ENCODE data around the gene NEDD4L. TPM values are rescaled to one million over a fixed set of nuclear protein-coding genes. Genes with fewer than 3 reads are reported as not detected.

The NEDD4L gene
- total RNA-seq, 4 donors from 2014 or later: 22.7 to 39.9 (median 34.7) TPM

DNA sequence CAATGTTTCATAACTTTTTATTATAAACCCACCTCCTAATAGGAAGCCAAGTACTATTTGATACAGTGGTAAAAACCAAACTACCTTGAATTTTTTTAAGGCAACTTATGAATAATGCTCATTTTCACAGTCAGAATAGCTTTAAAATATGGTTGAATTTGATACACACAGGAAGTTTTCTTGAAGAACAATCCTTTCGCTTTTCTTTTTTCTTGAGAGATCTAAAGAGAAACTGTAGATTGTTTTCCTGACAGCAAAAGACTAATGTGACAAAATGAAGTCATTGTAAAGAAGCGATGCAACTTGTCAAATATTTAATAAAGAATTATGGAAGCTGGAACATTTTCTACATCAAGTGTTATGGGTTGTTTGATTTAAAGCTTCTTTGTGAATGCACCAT, 357.2 kb downstream of the NEDD4L start:
- Histone ChIP-seq H3K9me3 (no peaks in the 10 kb centered on the region), H3K36me3 (peaks cover 0 to 17% (median under 1%) of the 10 kb centered on the region in 4 donors), H3K4me1 (peaks cover 11 to 22% (median 19%) of the 10 kb centered on the region in 4 donors), H3K27me3 (no peaks in the 10 kb centered on the region), H3K4me3 (no peak overlapping the region), H3K27ac (replicated peaks in 1 of 4) (no peak overlapping the region)
- DNase-seq (ENCODE audit: extremely low spot score): no peak
- intact Hi-C loops (cut with DNase I): no loop called here
- TF ChIP-seq POLR2A (IDR thresholded peaks at IDR 0.05; ENCODE audit: low read depth) (no peak), POLR2AphosphoS5 (IDR thresholded peaks at IDR 0.05) (no peak), EP300 (IDR thresholded peaks at IDR 0.05) (no peak)
- TF ChIP-seq, protein P1, sequence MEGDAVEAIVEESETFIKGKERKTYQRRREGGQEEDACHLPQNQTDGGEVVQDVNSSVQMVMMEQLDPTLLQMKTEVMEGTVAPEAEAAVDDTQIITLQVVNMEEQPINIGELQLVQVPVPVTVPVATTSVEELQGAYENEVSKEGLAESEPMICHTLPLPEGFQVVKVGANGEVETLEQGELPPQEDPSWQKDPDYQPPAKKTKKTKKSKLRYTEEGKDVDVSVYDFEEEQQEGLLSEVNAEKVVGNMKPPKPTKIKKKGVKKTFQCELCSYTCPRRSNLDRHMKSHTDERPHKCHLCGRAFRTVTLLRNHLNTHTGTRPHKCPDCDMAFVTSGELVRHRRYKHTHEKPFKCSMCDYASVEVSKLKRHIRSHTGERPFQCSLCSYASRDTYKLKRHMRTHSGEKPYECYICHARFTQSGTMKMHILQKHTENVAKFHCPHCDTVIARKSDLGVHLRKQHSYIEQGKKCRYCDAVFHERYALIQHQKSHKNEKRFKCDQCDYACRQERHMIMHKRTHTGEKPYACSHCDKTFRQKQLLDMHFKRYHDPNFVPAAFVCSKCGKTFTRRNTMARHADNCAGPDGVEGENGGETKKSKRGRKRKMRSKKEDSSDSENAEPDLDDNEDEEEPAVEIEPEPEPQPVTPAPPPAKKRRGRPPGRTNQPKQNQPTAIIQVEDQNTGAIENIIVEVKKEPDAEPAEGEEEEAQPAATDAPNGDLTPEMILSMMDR (IDR thresholded peaks at IDR 0.05): no peak
- WGBS: 84% methylated on average over 2 of the region's 2 CpGs

DNA sequence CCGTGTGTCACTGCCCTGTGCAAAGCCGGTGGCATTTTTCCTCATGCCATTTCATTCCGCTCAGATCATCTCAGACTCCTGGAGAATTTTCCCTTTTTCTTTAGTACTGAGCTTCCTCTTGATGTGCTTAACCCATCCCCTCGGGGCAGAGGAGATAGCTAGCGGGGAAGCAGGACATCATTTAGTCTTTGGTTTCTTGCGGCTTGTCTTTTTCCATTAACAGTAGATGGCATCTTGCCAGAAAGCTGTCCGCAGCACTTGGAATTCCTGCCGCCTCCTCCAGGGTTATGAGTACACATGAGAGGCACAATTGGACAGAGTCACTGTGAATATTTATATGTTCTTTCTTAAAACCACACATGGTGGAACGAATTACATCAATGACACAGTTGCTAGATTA, 358.2 kb downstream of the NEDD4L start:
- WGBS: 46% methylated on average over 9 of the region's 9 CpGs
- DNase-seq (ENCODE audit: extremely low spot score): no peak
- Histone ChIP-seq H3K36me3 (peaks cover 0 to 6% (median 0%) of the 10 kb centered on the region in 4 donors), H3K9me3 (no peaks in the 10 kb centered on the region), H3K4me3 (no peak overlapping the region), H3K27ac (replicated peaks in 1 of 4) (peak overlapping the region in 3 of 4 donors; percentile 37 to 44 (median 44)), H3K4me1 (peaks cover 11 to 22% (median 19%) of the 10 kb centered on the region in 4 donors), H3K27me3 (no peaks in the 10 kb centered on the region)
- TF ChIP-seq EP300 (IDR thresholded peaks at IDR 0.05) (no peak), POLR2A (IDR thresholded peaks at IDR 0.05; ENCODE audit: low read depth) (no peak), POLR2AphosphoS5 (IDR thresholded peaks at IDR 0.05) (peak in 1 of 2 donors; percentile 23)
- TF ChIP-seq, protein P1 (IDR thresholded peaks at IDR 0.05): peak in 1 of 3 experiments; percentile 5
- intact Hi-C loops (cut with DNase I): no loop called here

DNA sequence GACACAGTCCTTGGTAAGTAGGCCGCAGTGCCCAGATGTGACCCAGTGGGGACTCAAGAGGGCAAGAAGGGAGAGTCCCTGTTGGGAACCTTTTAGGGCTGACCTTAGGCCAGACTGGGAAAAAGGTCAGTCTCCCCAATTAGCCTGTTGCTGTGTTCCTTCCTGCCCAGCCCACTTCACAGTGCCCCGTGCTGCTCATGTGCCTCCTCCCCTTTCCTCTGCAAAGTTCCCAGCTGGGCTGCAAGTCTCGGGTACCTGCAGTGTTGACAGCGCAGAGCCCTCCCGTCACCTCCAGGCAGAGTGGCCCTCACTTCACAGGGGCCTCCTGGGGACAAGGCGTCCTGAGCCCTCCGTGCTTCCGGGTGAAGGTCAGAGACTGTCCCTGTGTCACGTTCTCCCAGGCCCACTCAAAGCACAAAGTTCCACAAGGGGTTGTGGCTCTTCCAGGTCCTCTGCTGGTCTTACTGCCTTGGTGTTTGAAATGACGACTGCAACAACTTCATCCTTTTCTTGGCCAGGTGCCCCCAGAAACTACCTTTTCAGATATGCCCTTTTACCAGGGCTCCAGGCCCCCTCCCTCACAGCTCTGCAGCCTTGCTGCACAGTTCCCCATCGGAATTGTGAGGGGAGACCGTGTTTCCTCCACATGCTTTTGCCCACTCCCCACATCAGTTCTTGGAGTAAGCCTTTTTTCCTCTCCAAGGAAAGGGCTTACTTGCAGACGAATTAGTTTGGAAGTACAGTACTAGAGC, 359.1 kb downstream of the NEDD4L start:
- H3K36me3 ChIP-seq: no peaks in the 10 kb centered on the region
- intact Hi-C loops (cut with DNase I): no loop called here
- no peaks in the 10 kb centered on the region for H3K9me3 ChIP-seq
- TF ChIP-seq, protein P1 (IDR thresholded peaks at IDR 0.05): no peak
- TF ChIP-seq POLR2A (IDR thresholded peaks at IDR 0.05; ENCODE audit: low read depth) (no peak), POLR2AphosphoS5 (IDR thresholded peaks at IDR 0.05) (no peak)
- WGBS: 88% methylated on average over 13 of the region's 13 CpGs
- no peaks in the 10 kb centered on the region for H3K27me3 ChIP-seq
- DNase-seq (ENCODE audit: extremely low spot score): no peak
- no peak overlapping the region for H3K4me3 ChIP-seq
- H3K27ac ChIP-seq (replicated peaks in 1 of 4): peak overlapping the region; percentile 37 to 44 (median 43)
- H3K4me1 ChIP-seq: peaks cover 11 to 22% (median 19%) of the 10 kb centered on the region in 4 donors

DNA sequence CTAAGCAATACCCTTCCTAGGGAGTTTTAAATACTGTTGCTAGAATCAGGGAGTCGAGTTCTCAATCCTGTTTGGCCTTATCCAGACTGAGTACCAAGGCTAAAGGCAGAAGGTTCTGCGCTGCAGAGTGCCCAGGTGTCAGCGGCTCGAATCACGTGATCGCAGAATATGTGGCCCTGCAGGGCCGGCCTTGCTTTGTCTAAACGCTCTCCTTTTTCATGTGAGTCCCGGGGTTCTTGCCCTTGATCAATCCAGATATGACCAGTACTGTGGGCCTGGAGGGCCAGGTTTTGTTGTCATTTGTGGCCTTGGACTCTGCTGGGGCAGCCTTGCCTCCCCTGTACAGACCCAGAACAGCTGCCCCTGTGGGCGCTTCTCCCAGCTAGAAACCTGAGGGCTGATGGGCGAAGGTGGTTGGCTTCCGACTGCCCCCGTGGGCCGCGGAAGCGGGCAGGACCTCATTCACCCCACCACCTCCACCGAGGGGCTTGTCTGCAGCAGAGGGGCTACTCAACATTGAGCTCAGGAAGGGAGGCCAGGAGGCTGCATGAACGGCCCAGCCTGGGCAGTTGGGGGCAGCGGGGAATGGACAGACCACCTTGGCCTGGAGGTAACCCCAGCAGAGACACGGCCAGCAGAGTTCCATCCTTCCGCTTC, 359.9 kb downstream of the NEDD4L start:
- no peaks in the 10 kb centered on the region for H3K27me3 ChIP-seq
- H3K4me3 ChIP-seq: no peak overlapping the region
- H3K4me1 ChIP-seq: peaks cover 11 to 22% (median 19%) of the 10 kb centered on the region in 4 donors
- WGBS: 96% methylated on average over 21 of the region's 21 CpGs
- no peaks in the 10 kb centered on the region for H3K36me3 ChIP-seq
- no peaks in the 10 kb centered on the region for H3K9me3 ChIP-seq
- TF ChIP-seq, protein P1 (IDR thresholded peaks at IDR 0.05): no peak
- no peak for TF ChIP-seq POLR2A (IDR thresholded peaks at IDR 0.05; ENCODE audit: low read depth)
- DNase-seq (ENCODE audit: extremely low spot score): no peak
- intact Hi-C loops (cut with DNase I): no loop called here
- no peak overlapping the region for H3K27ac ChIP-seq (replicated peaks in 1 of 4)

Measured in esophagus muscularis mucosa (tissue), 4 donors.